Bronchial epithelial cell (primary cell): ENCODE results near the gene LRMDA. TPM values are rescaled to one million over a fixed set of nuclear protein-coding genes. Genes with fewer than 3 reads are reported as not detected.

Experiments used
- DNase-seq: peaks from one replicate; pipeline ENCODE4 v3.0.0-alpha.2; 2010; ENCODE audit warnings: low read depth
- FAIRE-seq: peaks from 2 replicates; lab custom pipeline; 2011; peaks lifted over from hg19 to GRCh38; lab: Jason Lieb, UNC
- H3K27me3 ChIP-seq: 2 replicates; pipeline ENCODE4 v1.5.1; 2011; ENCODE audit warnings: low read length; ENCODE audit not compliant: control insufficient read depth, insufficient read depth
- H3K36me3 ChIP-seq: 2 replicates; pipeline ENCODE4 v1.5.1; 2011; ENCODE audit warnings: low read length; ENCODE audit not compliant: control insufficient read depth, insufficient read depth
- H3K4me3 ChIP-seq: 2 replicates; pipeline ENCODE4 v1.5.1; 2011; ENCODE audit warnings: mild to moderate bottlenecking, low read depth, low read length, control low read depth
- total RNA-seq: library from RNA; depleted of rRNA; stranded (reverse); fragments of >200 nt; gene quantifications from 2 replicates; pipeline ENCODE4 v1.2.1, GENCODE V29; 2014
- TF ChIP-seq, protein P1 (sequence below): IDR thresholded peaks from 2 replicates; pipeline ENCODE4 v1.5.1; 2011; ENCODE audit warnings: mild to moderate bottlenecking, moderate library complexity, low read length, control low read depth, inconsistent platforms; ENCODE audit not compliant: insufficient read depth, severe bottlenecking

Gene LRMDA
- total RNA-seq, 1 donor from 2014 or later = 1.6 TPM

DNA sequence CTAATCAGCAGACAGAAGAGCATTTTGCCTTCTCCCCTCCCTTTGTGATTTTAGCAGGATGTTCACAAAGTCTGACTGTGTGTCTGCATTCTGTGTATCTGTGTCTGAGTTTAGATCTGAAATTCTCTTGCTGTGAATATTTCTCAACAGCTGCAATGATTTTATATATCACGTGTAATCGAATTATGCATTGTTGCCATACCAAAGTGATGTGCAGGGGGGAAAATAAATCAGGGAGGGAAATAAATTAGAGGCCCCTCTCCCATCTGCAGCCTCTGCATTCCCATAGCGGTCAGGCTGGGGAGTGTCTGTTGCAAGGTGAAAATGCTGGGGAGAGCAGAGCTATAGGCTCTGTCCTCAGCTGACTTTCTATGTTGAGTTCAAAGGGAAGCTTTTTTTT lies 209.0 kb downstream of the LRMDA start:
- Histone ChIP-seq H3K36me3 (no peaks in the 10 kb centered on the region), H3K27me3 (no peaks in the 10 kb centered on the region), H3K4me3 (no peak overlapping the region)
- DNase-seq (no peak), FAIRE-seq (no peak)
- TF ChIP-seq, protein P1, sequence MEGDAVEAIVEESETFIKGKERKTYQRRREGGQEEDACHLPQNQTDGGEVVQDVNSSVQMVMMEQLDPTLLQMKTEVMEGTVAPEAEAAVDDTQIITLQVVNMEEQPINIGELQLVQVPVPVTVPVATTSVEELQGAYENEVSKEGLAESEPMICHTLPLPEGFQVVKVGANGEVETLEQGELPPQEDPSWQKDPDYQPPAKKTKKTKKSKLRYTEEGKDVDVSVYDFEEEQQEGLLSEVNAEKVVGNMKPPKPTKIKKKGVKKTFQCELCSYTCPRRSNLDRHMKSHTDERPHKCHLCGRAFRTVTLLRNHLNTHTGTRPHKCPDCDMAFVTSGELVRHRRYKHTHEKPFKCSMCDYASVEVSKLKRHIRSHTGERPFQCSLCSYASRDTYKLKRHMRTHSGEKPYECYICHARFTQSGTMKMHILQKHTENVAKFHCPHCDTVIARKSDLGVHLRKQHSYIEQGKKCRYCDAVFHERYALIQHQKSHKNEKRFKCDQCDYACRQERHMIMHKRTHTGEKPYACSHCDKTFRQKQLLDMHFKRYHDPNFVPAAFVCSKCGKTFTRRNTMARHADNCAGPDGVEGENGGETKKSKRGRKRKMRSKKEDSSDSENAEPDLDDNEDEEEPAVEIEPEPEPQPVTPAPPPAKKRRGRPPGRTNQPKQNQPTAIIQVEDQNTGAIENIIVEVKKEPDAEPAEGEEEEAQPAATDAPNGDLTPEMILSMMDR = no peak

DNA sequence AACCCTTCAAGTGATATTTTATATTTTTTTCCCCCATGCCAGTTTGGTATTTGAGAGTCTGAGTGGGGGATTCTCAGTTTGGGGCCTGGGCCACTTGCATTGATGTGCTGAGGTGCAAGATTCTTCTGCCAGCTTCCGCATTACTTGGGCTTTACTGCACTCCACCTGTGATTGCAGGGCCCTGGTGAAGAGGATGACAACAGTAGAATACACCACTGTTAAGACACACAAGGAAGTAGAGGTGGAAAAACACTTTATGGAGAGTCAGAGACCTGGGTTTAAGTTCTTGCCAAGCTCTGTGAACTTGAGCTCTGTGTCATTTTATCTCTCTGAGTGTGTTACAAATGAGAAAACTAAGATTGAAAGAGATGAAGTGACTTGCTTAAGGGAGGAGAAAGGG lies 209.4 kb downstream of the LRMDA start:
- H3K27me3 ChIP-seq = no peaks in the 10 kb centered on the region
- FAIRE-seq (no peak), DNase-seq (no peak)
- no peaks in the 10 kb centered on the region for H3K36me3 ChIP-seq
- TF ChIP-seq, protein P1 = no peak
- no peak overlapping the region for H3K4me3 ChIP-seq

DNA sequence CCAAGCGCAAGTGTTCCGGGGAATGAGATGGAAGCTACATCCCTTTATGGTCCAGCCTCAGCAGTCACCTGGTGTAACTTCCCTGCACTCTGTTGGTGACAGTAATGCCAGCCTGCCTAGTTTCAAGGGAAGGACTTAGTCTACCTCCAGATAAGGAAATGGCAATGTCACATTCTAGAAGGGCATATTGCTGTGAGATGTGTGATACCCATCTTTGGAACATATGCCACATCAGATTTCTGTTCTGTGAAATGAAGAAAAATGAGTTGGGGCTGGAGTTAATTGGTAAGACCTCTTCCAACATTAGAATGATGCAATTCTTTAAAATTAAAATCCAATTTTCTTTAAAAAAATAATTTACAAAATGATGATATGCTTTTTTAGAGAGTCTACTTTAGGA lies 212.0 kb downstream of the LRMDA start:
- H3K27me3 ChIP-seq = no peaks in the 10 kb centered on the region
- TF ChIP-seq, protein P1 = no peak
- no peak for FAIRE-seq
- H3K4me3 ChIP-seq = no peak overlapping the region
- no peak for DNase-seq
- H3K36me3 ChIP-seq = no peaks in the 10 kb centered on the region

DNA sequence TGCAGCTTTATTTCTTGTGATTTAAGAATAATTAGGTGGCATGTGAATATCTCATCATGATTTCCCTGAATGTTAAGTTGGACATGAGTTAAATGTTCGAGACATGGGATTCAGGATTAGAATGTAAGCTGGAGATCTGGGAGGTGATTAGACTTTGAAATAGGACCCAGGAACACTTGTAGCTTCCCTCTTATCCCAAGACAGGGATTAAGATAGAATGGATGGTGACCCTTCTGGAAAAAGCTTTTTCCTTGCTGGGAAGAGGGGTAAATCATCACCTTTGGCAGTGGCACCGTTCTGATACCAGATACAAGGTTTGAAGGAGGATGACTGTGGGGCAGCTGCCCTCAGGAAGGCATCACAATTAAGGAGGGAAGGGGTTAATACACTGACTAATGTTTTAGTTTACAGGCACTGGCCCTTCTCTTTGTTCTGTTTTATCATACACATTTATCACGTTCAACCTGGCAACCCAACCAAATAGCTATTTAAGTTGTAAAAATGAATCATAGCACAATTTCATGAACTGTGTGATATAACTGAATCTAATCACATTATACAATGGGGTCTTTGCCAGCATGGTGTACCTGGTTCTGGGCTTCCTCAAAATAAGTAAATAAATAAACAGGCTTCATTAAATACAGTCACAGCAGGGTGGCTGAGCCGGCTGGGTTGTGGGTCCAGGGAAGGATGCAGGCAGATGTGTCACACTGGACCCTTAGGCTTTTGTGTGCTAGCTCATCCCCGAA lies 212.7 kb downstream of the LRMDA start:
- DNase-seq (no peak), FAIRE-seq (no peak)
- TF ChIP-seq, protein P1 = no peak
- H3K4me3 ChIP-seq = no peak overlapping the region
- H3K27me3 ChIP-seq = no peaks in the 10 kb centered on the region
- no peaks in the 10 kb centered on the region for H3K36me3 ChIP-seq

DNA sequence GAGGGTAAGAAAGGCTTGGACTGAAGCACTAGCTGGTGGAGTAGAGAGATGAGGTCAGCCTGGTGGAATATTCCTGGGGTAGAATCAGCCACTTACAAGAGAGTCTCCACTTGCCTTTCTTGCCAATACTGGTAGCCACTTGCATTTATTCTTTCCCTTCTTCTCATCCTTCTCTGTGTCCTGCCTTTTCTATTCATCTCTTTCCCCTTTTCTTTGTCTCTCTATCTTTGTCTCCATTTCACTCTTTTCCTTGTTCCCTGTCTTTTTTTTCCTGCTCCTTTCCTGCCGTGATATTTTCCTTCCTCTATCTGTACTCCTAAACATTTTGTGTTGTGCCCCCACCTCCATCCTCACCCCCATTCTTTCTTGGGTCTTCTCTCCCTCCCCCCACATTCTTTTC lies 214.3 kb downstream of the LRMDA start:
- DNase-seq (no peak), FAIRE-seq (no peak)
- no peaks in the 10 kb centered on the region for H3K27me3 ChIP-seq
- H3K36me3 ChIP-seq = no peaks in the 10 kb centered on the region
- no peak overlapping the region for H3K4me3 ChIP-seq
- TF ChIP-seq, protein P1 = no peak
